ENCODE data around the gene SGPP2. TPM values are rescaled to one million over a fixed set of nuclear protein-coding genes. Genes with fewer than 3 reads are reported as not detected.

SGPP2 gene
- total RNA-seq, 4 donors from 2014 or later: 33.6 to 66.0 (median 49.4) TPM

DNA sequence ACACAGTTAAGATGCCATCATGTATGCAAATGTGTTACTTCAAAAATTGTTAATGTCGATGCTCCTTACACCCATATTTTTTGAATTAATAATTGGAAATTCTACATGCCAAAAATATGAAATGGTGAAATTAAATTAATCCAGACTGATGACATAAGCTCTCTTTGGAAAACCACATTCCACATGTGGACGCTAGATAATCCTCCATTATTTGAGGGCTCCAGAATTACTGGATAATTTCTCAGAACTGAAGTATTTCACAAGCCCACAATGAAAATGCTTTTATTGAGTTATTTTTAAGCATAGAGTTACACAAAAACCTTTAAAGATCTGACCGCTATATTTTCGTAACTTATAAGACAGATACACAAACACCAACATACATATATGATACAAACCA is 183.7 kb downstream of the SGPP2 start:
- DNase-seq: no peak
- Histone ChIP-seq H3K4me1 (no peaks in the 10 kb centered on the region), H3K27ac (no peak overlapping the region), H3K9me3 (no peaks in the 10 kb centered on the region), H3K36me3 (peaks cover 0 to 71% (median 0%) of the 10 kb centered on the region in 3 donors), H3K4me3 (no peak overlapping the region), H3K27me3 (no peaks in the 10 kb centered on the region)
- no peak for TF ChIP-seq POLR2A (IDR thresholded peaks at IDR 0.05)
- TF ChIP-seq, protein P1, sequence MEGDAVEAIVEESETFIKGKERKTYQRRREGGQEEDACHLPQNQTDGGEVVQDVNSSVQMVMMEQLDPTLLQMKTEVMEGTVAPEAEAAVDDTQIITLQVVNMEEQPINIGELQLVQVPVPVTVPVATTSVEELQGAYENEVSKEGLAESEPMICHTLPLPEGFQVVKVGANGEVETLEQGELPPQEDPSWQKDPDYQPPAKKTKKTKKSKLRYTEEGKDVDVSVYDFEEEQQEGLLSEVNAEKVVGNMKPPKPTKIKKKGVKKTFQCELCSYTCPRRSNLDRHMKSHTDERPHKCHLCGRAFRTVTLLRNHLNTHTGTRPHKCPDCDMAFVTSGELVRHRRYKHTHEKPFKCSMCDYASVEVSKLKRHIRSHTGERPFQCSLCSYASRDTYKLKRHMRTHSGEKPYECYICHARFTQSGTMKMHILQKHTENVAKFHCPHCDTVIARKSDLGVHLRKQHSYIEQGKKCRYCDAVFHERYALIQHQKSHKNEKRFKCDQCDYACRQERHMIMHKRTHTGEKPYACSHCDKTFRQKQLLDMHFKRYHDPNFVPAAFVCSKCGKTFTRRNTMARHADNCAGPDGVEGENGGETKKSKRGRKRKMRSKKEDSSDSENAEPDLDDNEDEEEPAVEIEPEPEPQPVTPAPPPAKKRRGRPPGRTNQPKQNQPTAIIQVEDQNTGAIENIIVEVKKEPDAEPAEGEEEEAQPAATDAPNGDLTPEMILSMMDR (IDR thresholded peaks at IDR 0.05): no peak
- intact Hi-C loops (cut with DNase I): no loop called here
- 67% methylated on average over 4 of the region's 4 CpGs for WGBS, 2 donors

DNA sequence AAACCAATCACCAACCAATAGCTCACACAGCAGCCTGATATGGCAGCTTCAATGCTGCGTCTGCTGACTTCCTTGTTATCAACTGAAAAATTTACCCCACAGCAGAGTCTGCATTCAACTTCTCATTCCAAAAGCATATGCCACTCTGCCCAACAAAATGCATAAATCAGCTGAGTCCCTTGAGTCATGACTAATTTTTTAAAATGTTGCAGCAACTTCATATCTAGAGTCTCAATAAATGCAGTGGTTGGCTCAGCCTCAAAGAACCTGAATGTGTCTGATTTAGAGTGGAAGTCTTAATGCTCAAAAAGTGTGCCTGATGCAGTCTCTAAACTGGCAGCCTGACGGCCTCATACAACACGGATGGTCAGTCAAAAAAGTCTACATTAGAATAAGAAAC is 185.0 kb downstream of the SGPP2 start:
- no peak for DNase-seq
- Histone ChIP-seq H3K27me3 (no peaks in the 10 kb centered on the region), H3K27ac (no peak overlapping the region), H3K4me3 (no peak overlapping the region), H3K36me3 (peaks cover 0 to 76% (median 0%) of the 10 kb centered on the region in 3 donors), H3K4me1 (no peaks in the 10 kb centered on the region), H3K9me3 (no peaks in the 10 kb centered on the region)
- TF ChIP-seq, protein P1 (IDR thresholded peaks at IDR 0.05): no peak
- TF ChIP-seq POLR2A (IDR thresholded peaks at IDR 0.05): no peak
- intact Hi-C loops (cut with DNase I): no loop called here
- 94 to 97% methylated on average over 3 of the region's 3 CpGs for WGBS, 2 donors

Small RNA genes within 50 kb of the gene (small RNA-seq; reads per million reads assigned to genes)
- gene RF00019 (0 reads per million in 4 donors), gene RNU6-619P (0 reads per million in 4 donors)

Other genes with a start within 250 kb of the SGPP2 start
- not detected for gene PAX3, start 125.5 kb upstream of the SGPP2 start, total RNA-seq
- gene FARSB, start 231.5 kb downstream of the SGPP2 start, total RNA-seq: 10 to 100 TPM in 3 of 4 donors, 1 to 10 TPM in 1; 9.7 to 26.8 (median 20.9) TPM
- gene MOGAT1, start 247.1 kb downstream of the SGPP2 start, total RNA-seq: not detected